ENCODE data around the gene PGLYRP4. TPM values are rescaled to one million over a fixed set of nuclear protein-coding genes. Genes with fewer than 3 reads are reported as not detected.
A peak's percentile ranks its signal among the peaks of the same experiment; 100 is the strongest.

The PGLYRP4 gene
- total RNA-seq, 4 donors from 2014 or later = not detected

DNA sequence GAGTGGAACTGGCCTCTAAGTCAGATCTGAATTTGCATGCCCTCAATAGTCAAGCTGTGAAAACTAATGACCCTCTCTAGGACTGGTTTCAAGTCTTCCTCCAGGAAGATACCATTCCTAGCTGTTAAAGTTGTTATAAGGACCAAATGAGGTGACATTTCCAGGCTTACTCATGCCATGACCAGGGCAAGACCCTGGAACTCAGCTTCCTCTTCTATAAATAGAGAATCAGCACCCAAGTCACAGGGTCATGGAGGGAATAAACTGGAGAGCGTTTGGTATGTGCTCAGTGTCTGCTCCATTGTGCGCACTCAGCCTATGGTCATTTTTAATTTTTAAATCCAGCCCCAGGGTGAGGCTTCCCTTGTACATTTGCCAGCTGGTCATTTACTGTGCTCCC, 11.5 kb upstream of the PGLYRP4 start:
- intact Hi-C loops (cut with DNase I) = no loop called here
- Histone ChIP-seq H3K27ac (no peak overlapping the region), H3K4me1 (no peaks in the 10 kb centered on the region), H3K4me3 (replicated peaks in 1 of 3) (no peak overlapping the region), H3K36me3 (no peaks in the 10 kb centered on the region), H3K9me3 (no peaks in the 10 kb centered on the region), H3K27me3 (no peaks in the 10 kb centered on the region)
- no peak for TF ChIP-seq CTCF (IDR thresholded peaks at IDR 0.05)
- TF ChIP-seq POLR2A (IDR thresholded peaks at IDR 0.05) = no peak
- no peak for DNase-seq
- WGBS, 2 donors = 87 to 89% methylated on average over 2 of the region's 2 CpGs

GRCh38 chr1:153359241-153359640, 10.6 kb upstream of the PGLYRP4 start:
- H3K27ac ChIP-seq = no peak overlapping the region
- no peaks in the 10 kb centered on the region for H3K27me3 ChIP-seq
- 83 to 95% methylated on average over 5 to 6 of the region's 6 CpGs for WGBS, 2 donors
- no peak for DNase-seq
- TF ChIP-seq POLR2A (IDR thresholded peaks at IDR 0.05) (no peak), CTCF (IDR thresholded peaks at IDR 0.05) (no peak)
- H3K4me3 ChIP-seq (replicated peaks in 1 of 3) = no peak overlapping the region
- no peaks in the 10 kb centered on the region for H3K4me1 ChIP-seq
- H3K36me3 ChIP-seq = no peaks in the 10 kb centered on the region
- H3K9me3 ChIP-seq = no peaks in the 10 kb centered on the region
- intact Hi-C loops (cut with DNase I) = no loop called here

- no peaks in the 10 kb centered on the region for H3K4me1 ChIP-seq
- no peak for DNase-seq
- no peaks in the 10 kb centered on the region for H3K9me3 ChIP-seq
- no peak for TF ChIP-seq CTCF (IDR thresholded peaks at IDR 0.05)
- no peak overlapping the region for H3K4me3 ChIP-seq (replicated peaks in 1 of 3)
- H3K36me3 ChIP-seq = no peaks in the 10 kb centered on the region
- no peak overlapping the region for H3K27ac ChIP-seq
- no peaks in the 10 kb centered on the region for H3K27me3 ChIP-seq
- WGBS, 2 donors = 82 to 89% methylated on average over 3 of the region's 3 CpGs
- intact Hi-C loops (cut with DNase I) = no loop called here
These were observed 10.0 kb upstream of the PGLYRP4 start for GRCh38 chr1:153358691-153358975.

- intact Hi-C loops (cut with DNase I) = no loop called here
- H3K27me3 ChIP-seq = no peaks in the 10 kb centered on the region
- WGBS, 2 donors = 82 to 88% methylated on average over 11 of the region's 11 CpGs
- no peak within 1 kb of the TSS for H3K27ac ChIP-seq
- no peak within 1 kb of the TSS for H3K4me3 ChIP-seq (replicated peaks in 1 of 3)
- no peaks in the 10 kb centered on the region for H3K4me1 ChIP-seq
- H3K9me3 ChIP-seq = no peaks in the 10 kb centered on the region
- TF ChIP-seq CTCF (IDR thresholded peaks at IDR 0.05) = no peak
- TF ChIP-seq POLR2A (IDR thresholded peaks at IDR 0.05) = no peak
- no peaks in the 10 kb centered on the region for H3K36me3 ChIP-seq
- DNase-seq = no peak
These were observed 9.4 kb upstream of the PGLYRP4 start, which contains the start of gene S100A9 for GRCh38 chr1:153357853-153358690. Gene S100A9, plus strand, starts transcription at chr1:153357854. Its CDS starts 430 bp downstream, at chr1:153358284.

GRCh38 chr1:153357076-153357852, 8.6 kb upstream of the PGLYRP4 start:
- DNase-seq = peak; percentile 15 to 23
- no peak for TF ChIP-seq CTCF (IDR thresholded peaks at IDR 0.05)
- no peak for TF ChIP-seq POLR2A (IDR thresholded peaks at IDR 0.05)
- no peaks in the 10 kb centered on the region for H3K4me1 ChIP-seq
- H3K36me3 ChIP-seq = no peaks in the 10 kb centered on the region
- WGBS, 2 donors = 58 to 73% methylated on average over 10 of the region's 10 CpGs
- intact Hi-C loops (cut with DNase I) = no loop called here
- H3K27me3 ChIP-seq = no peaks in the 10 kb centered on the region
- H3K9me3 ChIP-seq = no peaks in the 10 kb centered on the region
- H3K4me3 ChIP-seq (replicated peaks in 1 of 3) = no peak overlapping the region
- no peak overlapping the region for H3K27ac ChIP-seq

All from thyroid gland (tissue), 4 donors.